KMS-11 (cell line): ENCODE results near the gene CYGB.
"Not testable (repeated sequence)": the region's sequence is repeated elsewhere in the genome, so short reads cannot be mapped to it uniquely, and the experiment has no call there.

Experiments used
- H2AFZ ChIP-seq: fragments of 200-600 bp; sonication (generic); 2 replicates; pipeline ENCODE4 v1.6.1; 2016; ENCODE audit warnings: antibody characterized with exemption, mixed run types, low read depth
- H3K27ac ChIP-seq: fragments of 200-600 bp; sonication (generic); 2 replicates; pipeline ENCODE4 v1.6.1; 2016; ENCODE audit warnings: mild to moderate bottlenecking, mixed run types
- H3K27me3 ChIP-seq: fragments of 200-600 bp; sonication (generic); 2 replicates; pipeline ENCODE4 v1.6.1; 2017; ENCODE audit warnings: mild to moderate bottlenecking, low read depth, mixed run types, moderate library complexity; ENCODE audit not compliant: insufficient read depth
- H3K36me3 ChIP-seq: fragments of 200-600 bp; sonication (generic); 2 replicates; pipeline ENCODE4 v1.6.1; 2017; ENCODE audit warnings: mild to moderate bottlenecking, mixed run types; ENCODE audit not compliant: insufficient read depth
- H3K4me1 ChIP-seq: fragments of 200-600 bp; sonication (generic); 2 replicates; pipeline ENCODE4 v1.6.1; 2016; ENCODE audit warnings: mild to moderate bottlenecking, low read depth, mixed run types; ENCODE audit not compliant: poor library complexity, severe bottlenecking
- H3K4me2 ChIP-seq: fragments of 200-600 bp; sonication (generic); 2 replicates; pipeline ENCODE4 v1.7.0; 2016; ENCODE audit warnings: mild to moderate bottlenecking, mixed run types
- H3K4me3 ChIP-seq: fragments of 200-600 bp; sonication (generic); IDR thresholded peaks from 2 replicates; pipeline ENCODE4 v1.6.1; 2017; ENCODE audit warnings: low read depth, low read length, mixed read lengths; ENCODE audit not compliant: insufficient read depth
- H3K79me2 ChIP-seq: fragments of 200-600 bp; sonication (generic); 2 replicates; pipeline ENCODE4 v1.6.1; 2016; ENCODE audit warnings: low read depth, mixed run types; ENCODE audit not compliant: insufficient read depth
- H3K9ac ChIP-seq: fragments of 200-600 bp; sonication (generic); 2 replicates; pipeline ENCODE4 v1.6.1; 2016; ENCODE audit warnings: mild to moderate bottlenecking, mixed run types
- H4K20me1 ChIP-seq: fragments of 200-600 bp; sonication (generic); 2 replicates; pipeline ENCODE4 v1.6.1; 2016; ENCODE audit warnings: mild to moderate bottlenecking, mixed run types; ENCODE audit not compliant: insufficient read depth
- TF ChIP-seq, protein P1 (sequence below): fragments of 200-600 bp; sonication (generic); conservative IDR thresholded peaks from 2 replicates; pipeline ENCODE4 v1.6.1; 2017; ENCODE audit warnings: low read depth, mild to moderate bottlenecking, antibody characterized with exemption, low read length, moderate library complexity, mixed read lengths

CYGB gene

DNA sequence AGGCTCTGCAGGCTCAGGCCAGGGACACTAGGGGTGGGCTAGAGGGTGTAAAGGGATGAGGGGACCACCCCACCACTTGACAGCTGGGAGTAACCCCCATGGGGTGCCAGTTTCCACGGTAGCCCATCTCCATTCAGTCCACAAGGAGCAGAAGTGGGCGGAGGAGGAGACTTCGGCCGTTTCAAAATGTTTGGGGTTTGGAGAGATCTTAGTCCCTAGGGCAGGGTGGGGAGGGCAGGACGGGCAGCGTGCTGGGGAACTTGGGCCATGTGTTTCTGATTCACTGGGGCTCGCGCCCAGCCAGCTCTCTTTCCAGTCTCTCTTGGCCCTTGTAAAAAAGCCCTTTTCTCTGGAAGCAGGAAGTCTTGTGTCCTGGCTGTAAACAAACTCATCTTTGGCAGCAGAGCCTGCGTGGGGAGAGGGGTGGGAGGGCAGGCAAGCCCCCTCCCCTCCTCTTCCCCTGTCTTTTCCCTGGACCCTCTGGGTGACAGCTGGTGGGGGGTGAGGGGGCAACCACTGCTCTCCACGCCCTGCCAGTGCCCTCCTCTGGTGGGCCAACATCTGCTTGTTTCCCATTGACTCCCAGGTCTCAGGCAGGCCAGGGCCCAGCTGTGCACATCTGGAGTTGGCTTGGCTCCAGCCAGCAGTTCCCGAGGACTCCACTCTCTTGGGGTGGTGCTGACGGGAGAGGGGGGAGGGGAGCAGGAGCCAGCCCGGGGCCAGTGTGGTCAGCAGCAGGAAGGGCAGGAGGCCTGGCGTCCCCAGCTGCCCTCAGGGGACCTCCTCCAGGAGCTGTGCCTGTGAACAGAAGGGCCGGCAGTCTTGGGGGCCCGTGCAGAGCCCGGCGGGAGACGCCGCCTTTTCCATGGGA lies 8.1 kb downstream of the CYGB start:
- no peak overlapping the region for H3K4me3 ChIP-seq
- no peak overlapping the region for H3K9ac ChIP-seq

DNA sequence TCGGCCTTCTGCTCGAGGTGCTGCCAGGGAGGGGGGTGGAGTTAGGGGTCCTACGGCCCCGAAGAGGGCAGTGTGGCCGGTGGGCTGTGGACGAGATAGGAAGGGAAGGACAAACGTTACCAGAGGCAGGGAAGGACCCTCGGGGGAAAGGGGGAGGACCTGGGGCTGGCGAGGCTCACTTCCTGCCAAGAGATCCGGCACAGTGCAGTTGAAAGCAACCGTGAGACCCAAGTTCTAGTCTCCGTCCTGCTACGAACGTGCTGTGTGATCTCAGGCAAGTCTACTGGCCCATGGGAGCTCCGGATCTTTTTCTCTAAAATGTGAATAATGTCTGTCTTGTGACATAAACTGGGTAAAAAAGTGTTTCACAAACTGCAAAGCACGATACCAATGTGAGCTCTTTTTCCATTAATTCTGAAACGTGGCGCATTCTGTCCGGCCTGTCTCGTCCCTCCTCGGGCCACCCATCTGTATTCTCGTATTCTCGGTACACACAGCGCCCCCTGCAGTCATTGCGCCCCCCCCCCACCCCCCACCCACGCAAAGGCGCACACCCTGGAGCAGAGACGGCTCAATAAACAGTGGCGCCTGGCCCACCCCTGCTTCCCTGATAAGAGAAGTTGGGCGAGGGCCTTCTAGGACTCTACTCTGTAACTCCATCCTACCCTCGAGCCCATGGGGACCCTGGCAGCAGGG lies 8.8 kb downstream of the CYGB start:
- no peaks in the 10 kb centered on the region for H3K4me1 ChIP-seq
- H3K27me3 ChIP-seq, result peaks cover 32% of the 10 kb centered on the region; the same call in 1 of the 2 replicates
- H3K79me2 ChIP-seq, result no peaks in the 10 kb centered on the region
- TF ChIP-seq, protein P1, sequence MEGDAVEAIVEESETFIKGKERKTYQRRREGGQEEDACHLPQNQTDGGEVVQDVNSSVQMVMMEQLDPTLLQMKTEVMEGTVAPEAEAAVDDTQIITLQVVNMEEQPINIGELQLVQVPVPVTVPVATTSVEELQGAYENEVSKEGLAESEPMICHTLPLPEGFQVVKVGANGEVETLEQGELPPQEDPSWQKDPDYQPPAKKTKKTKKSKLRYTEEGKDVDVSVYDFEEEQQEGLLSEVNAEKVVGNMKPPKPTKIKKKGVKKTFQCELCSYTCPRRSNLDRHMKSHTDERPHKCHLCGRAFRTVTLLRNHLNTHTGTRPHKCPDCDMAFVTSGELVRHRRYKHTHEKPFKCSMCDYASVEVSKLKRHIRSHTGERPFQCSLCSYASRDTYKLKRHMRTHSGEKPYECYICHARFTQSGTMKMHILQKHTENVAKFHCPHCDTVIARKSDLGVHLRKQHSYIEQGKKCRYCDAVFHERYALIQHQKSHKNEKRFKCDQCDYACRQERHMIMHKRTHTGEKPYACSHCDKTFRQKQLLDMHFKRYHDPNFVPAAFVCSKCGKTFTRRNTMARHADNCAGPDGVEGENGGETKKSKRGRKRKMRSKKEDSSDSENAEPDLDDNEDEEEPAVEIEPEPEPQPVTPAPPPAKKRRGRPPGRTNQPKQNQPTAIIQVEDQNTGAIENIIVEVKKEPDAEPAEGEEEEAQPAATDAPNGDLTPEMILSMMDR, result no peak
- H3K4me2 ChIP-seq, result no peak overlapping the region
- H2AFZ ChIP-seq, result no peak overlapping the region
- no peak overlapping the region for H3K9ac ChIP-seq
- H3K27ac ChIP-seq, result no peak overlapping the region
- no peak overlapping the region for H3K4me3 ChIP-seq
- H4K20me1 ChIP-seq, result no peaks in the 10 kb centered on the region
- no peaks in the 10 kb centered on the region for H3K36me3 ChIP-seq

More for the DNA sequence above, 8.1 kb downstream of the CYGB start:
- no peak overlapping the region for H3K4me2 ChIP-seq
- no peaks in the 10 kb centered on the region for H3K4me1 ChIP-seq
- H2AFZ ChIP-seq, result no peak overlapping the region
- no peaks in the 10 kb centered on the region for H3K79me2 ChIP-seq
- no peak overlapping the region for H3K27ac ChIP-seq
- H3K36me3 ChIP-seq, result no peaks in the 10 kb centered on the region
- no peaks in the 10 kb centered on the region for H4K20me1 ChIP-seq
- peaks cover 26% of the 10 kb centered on the region; the same call in 1 of the 2 replicates for H3K27me3 ChIP-seq
- TF ChIP-seq, protein P1, result no peak

DNA sequence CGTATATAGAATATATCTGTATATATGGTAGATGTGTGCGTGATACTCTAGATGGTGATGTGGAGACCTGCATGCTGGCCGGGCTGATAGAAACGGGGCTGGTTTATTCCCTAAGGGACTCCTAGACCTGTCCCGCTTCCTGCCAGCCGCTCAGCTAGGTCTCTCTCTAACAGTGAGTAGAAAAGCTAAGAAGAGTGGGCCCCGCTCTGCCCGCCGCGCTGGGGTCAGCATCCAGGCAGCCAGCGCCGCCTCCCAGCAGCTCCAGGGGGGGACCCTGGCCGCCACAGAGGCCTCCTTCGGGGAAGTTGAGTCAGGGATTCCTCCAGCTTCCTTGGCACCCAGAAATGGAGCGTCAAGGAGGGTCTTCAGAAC lies 9.4 kb downstream of the CYGB start:
- no peak overlapping the region for H3K9ac ChIP-seq
- H3K4me2 ChIP-seq, result no peak overlapping the region
- peaks cover 37% of the 10 kb centered on the region; the same call in 1 of the 2 replicates for H3K27me3 ChIP-seq
- no peaks in the 10 kb centered on the region for H3K79me2 ChIP-seq
- TF ChIP-seq, protein P1, result no peak
- no peak overlapping the region for H3K27ac ChIP-seq
- H3K4me1 ChIP-seq, result peaks cover 4% of the 10 kb centered on the region
- no peak overlapping the region for H3K4me3 ChIP-seq
- no peaks in the 10 kb centered on the region for H3K36me3 ChIP-seq
- H4K20me1 ChIP-seq, result no peaks in the 10 kb centered on the region
- no peak overlapping the region for H2AFZ ChIP-seq

DNA sequence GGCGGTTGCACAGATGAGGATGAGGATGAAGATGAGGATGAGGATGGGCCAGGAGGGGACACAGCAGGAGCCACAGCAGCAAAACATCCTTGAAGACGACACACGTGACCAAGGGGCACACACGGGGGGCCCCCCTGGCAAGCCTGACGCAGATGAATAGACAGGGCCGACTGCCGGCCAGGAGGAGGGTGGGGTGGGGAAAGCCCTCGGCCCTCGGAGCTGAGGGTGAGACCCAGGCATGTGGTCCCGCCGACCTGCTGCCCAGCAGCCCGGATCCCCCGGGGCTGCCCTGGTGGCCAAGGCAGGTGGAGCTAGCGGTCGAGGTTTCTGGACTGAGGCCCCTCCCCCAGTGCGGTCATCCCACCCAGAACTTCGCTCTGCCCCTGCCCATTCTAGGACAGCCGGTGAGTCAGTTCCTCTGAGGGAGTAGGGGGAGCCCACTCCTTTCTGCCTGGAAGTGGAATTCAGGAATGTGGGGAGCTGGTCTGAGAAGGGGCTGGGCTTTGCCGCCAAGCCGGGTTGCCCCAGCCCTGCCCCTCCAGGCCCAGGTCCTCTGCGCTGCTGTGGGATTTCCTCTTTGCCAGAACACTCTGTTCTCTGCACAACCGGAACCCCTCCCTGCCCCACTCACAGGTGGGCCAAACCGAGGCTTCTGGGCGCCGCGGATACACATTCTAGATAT lies 9.9 kb downstream of the CYGB start:
- Histone ChIP-seq H3K4me1 (peaks cover 4% of the 10 kb centered on the region), H3K4me3 (no peak overlapping the region), H3K36me3 (no peaks in the 10 kb centered on the region), H3K9ac (no peak overlapping the region), H3K4me2 (no peak overlapping the region), H4K20me1 (no peaks in the 10 kb centered on the region), H3K27ac (no peak overlapping the region), H2AFZ (no peak overlapping the region), H3K27me3 (peaks cover 40% of the 10 kb centered on the region; the same call in 1 of the 2 replicates), H3K79me2 (no peaks in the 10 kb centered on the region)
- TF ChIP-seq, protein P1, result no peak

DNA sequence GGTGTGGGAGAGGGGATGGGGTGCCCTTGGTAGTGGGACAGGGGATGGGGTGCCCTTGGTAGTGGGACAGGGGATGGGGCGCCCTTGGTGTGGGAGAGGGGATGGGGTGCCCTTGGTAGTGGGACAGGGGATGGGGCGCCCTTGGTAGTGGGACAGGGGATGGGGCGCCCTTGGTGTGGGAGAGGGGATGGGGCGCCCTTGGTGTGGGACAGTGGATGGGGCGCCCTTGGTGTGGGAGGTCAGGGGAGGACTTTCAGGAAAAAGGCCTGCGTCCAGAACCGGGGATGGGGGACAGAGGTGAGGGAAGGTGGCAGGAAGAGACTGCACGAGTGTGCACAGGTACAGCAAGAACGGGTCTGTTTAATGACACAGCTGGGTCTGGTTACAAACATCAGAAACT lies 10.5 kb downstream of the CYGB start:
- not testable (repeated sequence) for H3K4me1 ChIP-seq, H3K4me3 ChIP-seq, H2AFZ ChIP-seq, H3K27ac ChIP-seq, H4K20me1 ChIP-seq, H3K79me2 ChIP-seq, H3K9ac ChIP-seq, H3K4me2 ChIP-seq, H3K36me3 ChIP-seq
- H3K27me3 ChIP-seq, result peaks cover 42% of the 10 kb centered on the region; the same call in 1 of the 2 replicates

DNA sequence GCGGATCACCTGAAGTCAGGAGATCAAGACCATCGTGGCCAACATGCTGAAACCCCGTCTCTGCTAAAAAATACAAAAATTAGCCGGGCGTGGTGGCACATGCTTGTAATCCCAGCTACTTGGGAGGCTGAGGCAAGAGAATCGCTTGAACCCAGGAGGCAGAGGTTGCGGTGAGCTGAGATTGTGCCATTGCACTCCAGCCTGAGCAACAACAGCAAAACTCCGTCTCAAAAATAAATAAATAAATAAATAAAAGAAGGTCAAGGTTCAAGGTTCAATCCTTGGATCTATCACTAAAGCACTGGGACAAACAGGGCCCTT lies 12.0 kb downstream of the CYGB start:
- H3K4me1 ChIP-seq, H3K9ac ChIP-seq, H3K27ac ChIP-seq, H3K36me3 ChIP-seq, H3K4me3 ChIP-seq, H3K4me2 ChIP-seq, H4K20me1 ChIP-seq, H2AFZ ChIP-seq, H3K79me2 ChIP-seq: not testable (repeated sequence)
- peaks cover 55% of the 10 kb centered on the region for H3K27me3 ChIP-seq
